ENCODE measurements around the gene UVRAG. TPM values are rescaled to one million over a fixed set of nuclear protein-coding genes. Genes with fewer than 3 reads are reported as not detected.

UVRAG gene
- total and polyA plus RNA-seq, 2 of the 13 experiments (the other 11 are each of a cell fraction or from before 2014, with no cell fraction given), result 9.7 to 17.3 TPM

GRCh38 chr11:76088511-76088910 is 273.5 kb downstream of the UVRAG start:
- ATAC-seq (no peak), FAIRE-seq (no peak), DNase-seq (ENCODE audit: low spot score) (no peak)
- no peak for TF ChIP-seq RXRA (CRISPR knock-in tag; IDR thresholded peaks at IDR 0.05)
- no peak for TF ChIP-seq JUN (CRISPR knock-in tag; IDR thresholded peaks at IDR 0.05)
- no peak for TF ChIP-seq CBX2 (IDR thresholded peaks at IDR 0.05; ENCODE audit: low read depth, low read length)
- no peak for TF ChIP-seq CBX2 (CRISPR knock-in tag; IDR thresholded peaks at IDR 0.05; ENCODE audit: low read depth)
- TF ChIP-seq, protein P1, sequence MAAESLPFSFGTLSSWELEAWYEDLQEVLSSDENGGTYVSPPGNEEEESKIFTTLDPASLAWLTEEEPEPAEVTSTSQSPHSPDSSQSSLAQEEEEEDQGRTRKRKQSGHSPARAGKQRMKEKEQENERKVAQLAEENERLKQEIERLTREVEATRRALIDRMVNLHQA (CRISPR knock-in tag; IDR thresholded peaks at IDR 0.05), result no peak
- TF ChIP-seq ZNF207 (IDR thresholded peaks at IDR 0.05; ENCODE audit: borderline replicate concordance), result no peak
- no peaks in the 10 kb centered on the region for H3K36me3 ChIP-seq (replicated peaks in 1 of 2; ENCODE audit: control insufficient read depth in 1 of 2, insufficient read depth in 2 of 2, low read length in 2 of 2)
- H3K79me2 ChIP-seq (ENCODE audit: insufficient read depth, low read length), result no peaks in the 10 kb centered on the region
- H3K4me3 ChIP-seq (replicated peaks in 1 of 3; ENCODE audit: insufficient read depth in 1 of 3, low read depth in 2 of 3, low read length in 3 of 3), result no peak overlapping the region
- H3K9me3 ChIP-seq (ENCODE audit: low read length), result no peaks in the 10 kb centered on the region
- no peaks in the 10 kb centered on the region for H4K20me1 ChIP-seq (ENCODE audit: insufficient read depth, low read length)
- intact Hi-C loops (cut with micrococcal nuclease; ENCODE audit: unreplicated experiment), result no loop called here
- CTCF ChIA-PET (ENCODE audit: low intra/inter-chr PET ratio, low total read pairs), result no interaction called here
- no TSS peak for BruUV-seq (replicated peaks)
- H2AFZ ChIP-seq (ENCODE audit: low read length), result no peak overlapping the region
- H3K27ac ChIP-seq (ENCODE audit: extremely low read length, insufficient read depth, low read length), result no peak overlapping the region
- no peak overlapping the region for H3K9ac ChIP-seq (ENCODE audit: insufficient read depth, low read depth, low read length)
- 88% methylated on average over 3 of the region's 3 CpGs for WGBS (ENCODE audit: low lambda C conversion rate)
- H3K27me3 ChIP-seq (ENCODE audit: control insufficient read depth in 1 of 2, insufficient read depth in 2 of 2, low read length in 2 of 2), result no peaks in the 10 kb centered on the region
- H3K4me1 ChIP-seq (ENCODE audit: insufficient read depth, low read length), result no peaks in the 10 kb centered on the region
- H3K4me2 ChIP-seq (ENCODE audit: low read depth, low read length), result no peak overlapping the region
- in situ Hi-C loops (cut with HindIII; ENCODE audit: extremely low pct_ligation_motif_present, low pct_unique_long_range_greater_than_20kb), result no loop called here
- POLR2A ChIA-PET, result no interaction called here

DNA sequence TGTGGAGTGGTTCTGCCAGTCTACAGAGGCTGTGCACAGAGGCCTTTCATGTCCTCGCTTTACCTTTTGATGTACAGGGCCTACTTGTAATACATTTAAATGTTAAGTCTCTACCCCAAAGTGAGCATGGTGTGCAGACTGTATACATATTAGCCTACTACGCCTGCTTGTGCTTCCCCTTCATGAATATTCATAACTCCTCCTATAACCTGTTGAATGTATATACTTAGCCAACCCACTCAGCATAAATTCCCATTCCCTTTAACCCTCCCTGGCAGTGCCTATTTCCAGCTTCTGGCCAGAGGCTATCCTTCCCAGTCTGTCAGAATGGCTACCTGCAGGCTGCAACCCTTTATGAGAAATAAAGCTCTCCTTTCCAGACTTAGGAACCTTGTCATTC is 275.2 kb downstream of the UVRAG start:
- Histone ChIP-seq H3K4me2 (ENCODE audit: low read depth, low read length) (no peak overlapping the region), H3K4me3 (replicated peaks in 1 of 3; ENCODE audit: insufficient read depth in 1 of 3, low read depth in 2 of 3, low read length in 3 of 3) (no peak overlapping the region), H4K20me1 (ENCODE audit: insufficient read depth, low read length) (no peaks in the 10 kb centered on the region), H3K27me3 (ENCODE audit: control insufficient read depth in 1 of 2, insufficient read depth in 2 of 2, low read length in 2 of 2) (no peaks in the 10 kb centered on the region), H3K9ac (ENCODE audit: insufficient read depth, low read depth, low read length) (no peak overlapping the region), H3K27ac (ENCODE audit: extremely low read length, insufficient read depth, low read length) (no peak overlapping the region), H3K79me2 (ENCODE audit: insufficient read depth, low read length) (no peaks in the 10 kb centered on the region), H3K36me3 (replicated peaks in 1 of 2; ENCODE audit: control insufficient read depth in 1 of 2, insufficient read depth in 2 of 2, low read length in 2 of 2) (no peaks in the 10 kb centered on the region), H3K9me3 (ENCODE audit: low read length) (no peaks in the 10 kb centered on the region), H2AFZ (ENCODE audit: low read length) (no peak overlapping the region), H3K4me1 (ENCODE audit: insufficient read depth, low read length) (no peaks in the 10 kb centered on the region)
- FAIRE-seq (no peak), ATAC-seq (no peak), DNase-seq (ENCODE audit: low spot score) (no peak)
- in situ Hi-C loops (cut with HindIII; ENCODE audit: extremely low pct_ligation_motif_present, low pct_unique_long_range_greater_than_20kb), result no loop called here
- intact Hi-C loops (cut with micrococcal nuclease; ENCODE audit: unreplicated experiment), result no loop called here
- WGBS (ENCODE audit: low lambda C conversion rate), result 97% methylated on average over 2 of the region's 2 CpGs
- ChIA-PET POLR2A (no interaction called here), CTCF (ENCODE audit: low intra/inter-chr PET ratio, low total read pairs) (no interaction called here)
- TF ChIP-seq MIER2 (CRISPR knock-in tag; IDR thresholded peaks at IDR 0.05) (no peak), AKAP8 (CRISPR knock-in tag; IDR thresholded peaks at IDR 0.05) (no peak), RERE (CRISPR knock-in tag; IDR thresholded peaks at IDR 0.05; ENCODE audit: low read depth) (no peak), ZMYM4 (CRISPR knock-in tag; IDR thresholded peaks at IDR 0.05) (no peak), GLI4 (CRISPR knock-in tag; IDR thresholded peaks at IDR 0.05; ENCODE audit: borderline replicate concordance) (no peak)
- no TSS peak for BruUV-seq (replicated peaks)

Data from HepG2 (cell line).